Brain microvascular endothelial cell (primary cell): ENCODE results near the gene USP32.
A peak's percentile ranks its signal among the peaks of the same experiment; 100 is the strongest.
"Not testable (repeated sequence)": the region's sequence is repeated elsewhere in the genome, so short reads cannot be mapped to it uniquely, and the experiment has no call there.

ENCODE experiments used
- DNase-seq: peaks from one replicate; pipeline ENCODE4 v3.0.0-alpha.2; 2020
- H3K27ac ChIP-seq: fragments of 250-450 bp; sonication (Bioruptor Pico); 2 replicates; pipeline ENCODE4 v1.5.1; 2020; ENCODE audit warnings: mild to moderate bottlenecking, moderate library complexity
- H3K27me3 ChIP-seq: fragments of 250-450 bp; sonication (Bioruptor Pico); replicated peaks from 2 replicates; pipeline ENCODE4 v1.5.1; 2020; ENCODE audit warnings: mild to moderate bottlenecking
- H3K36me3 ChIP-seq: fragments of 250-450 bp; sonication (Bioruptor Pico); replicated peaks from 2 replicates; pipeline ENCODE4 v1.5.1; 2020; ENCODE audit warnings: mild to moderate bottlenecking
- H3K4me3 ChIP-seq: 2 replicates; pipeline ENCODE4 v1.5.1; 2011; ENCODE audit warnings: low read depth, mild to moderate bottlenecking, control low read depth, low read length, moderate library complexity
- CTCF ChIP-seq: IDR thresholded peaks from 2 replicates; pipeline ENCODE4 v1.5.1; 2011; ENCODE audit warnings: low read depth, mild to moderate bottlenecking, moderate library complexity, low read length, control low read depth, inconsistent platforms; ENCODE audit errors: missing control alignments
- in situ Hi-C: cut with HindIII; loops from 2 replicates; pipeline ENCODE4 v1.10.0; 2017; ENCODE audit warnings: low sequenced_read_pairs, low pct_ligation_motif_present

The USP32 gene

GRCh38 chr17:60230358-60230757, 161.6 kb downstream of the USP32 start:
- in situ Hi-C loops = loop anchor here (25.0 kb wide), 1 partner anchor 182 kb away; the partner anchor contains the start of gene CHCT1
- DNase-seq = no peak
- TF ChIP-seq CTCF = no peak
- H3K4me3 ChIP-seq = no peak overlapping the region
- no peak overlapping the region for H3K27ac ChIP-seq
- no peaks in the 10 kb centered on the region for H3K27me3 ChIP-seq
- H3K36me3 ChIP-seq = peaks cover 3% of the 10 kb centered on the region

DNA sequence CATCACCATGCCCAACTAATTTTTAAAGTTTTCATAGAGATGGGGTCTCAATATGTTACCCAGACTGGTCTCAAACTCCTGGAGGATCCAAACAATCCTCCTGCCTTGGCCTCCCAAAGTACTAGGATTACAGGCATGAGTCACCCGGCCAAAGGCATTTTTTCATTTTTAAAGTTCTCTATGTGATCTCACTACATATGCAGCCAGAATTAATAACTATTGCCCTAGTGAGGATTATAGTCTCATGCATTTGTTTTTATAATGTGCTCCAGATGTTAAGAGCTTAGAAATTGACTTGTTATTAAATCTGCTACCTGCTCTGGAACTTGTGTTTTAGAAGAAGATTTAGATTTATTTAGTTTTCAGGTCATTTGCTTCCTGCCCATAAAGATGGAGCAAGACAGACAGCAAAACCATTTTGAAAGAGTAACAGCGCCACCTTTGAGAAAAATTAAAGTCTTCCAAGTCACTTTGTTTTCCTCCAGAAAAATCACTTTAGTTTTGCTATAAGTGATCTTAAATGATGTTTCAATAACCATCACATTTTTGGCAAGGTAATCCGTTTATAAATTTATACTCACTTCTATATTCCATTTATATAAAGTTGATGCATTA, 162.6 kb downstream of the USP32 start:
- Histone ChIP-seq H3K36me3 (peaks cover 10% of the 10 kb centered on the region), H3K27ac (no peak overlapping the region), H3K27me3 (no peaks in the 10 kb centered on the region), H3K4me3 (no peak overlapping the region)
- in situ Hi-C loops = loop anchor here (25.0 kb wide), 1 partner anchor 183 kb away; the partner anchor contains the start of gene CHCT1
- peak; percentile 6 for TF ChIP-seq CTCF
- DNase-seq = no peak

DNA sequence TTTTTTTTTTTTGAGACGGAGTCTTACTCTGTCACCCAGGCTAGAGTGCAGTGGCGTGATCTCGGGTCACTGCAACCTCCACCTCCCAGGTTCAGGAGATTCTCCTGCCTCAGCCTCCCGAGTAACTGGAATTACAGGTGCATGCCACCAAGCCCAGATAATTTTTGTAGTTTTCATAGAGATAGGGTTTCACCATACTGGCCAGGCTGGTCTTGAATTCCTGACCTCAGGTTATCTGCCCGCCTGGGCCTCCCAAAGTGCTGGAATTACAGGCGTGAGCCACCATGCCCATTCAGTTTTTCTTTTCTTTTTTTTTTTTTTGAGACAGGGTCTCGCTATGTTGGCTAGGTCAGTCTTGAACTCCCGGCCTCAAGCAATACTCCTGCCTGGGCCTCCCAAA, 164.7 kb downstream of the USP32 start:
- not testable (repeated sequence) for DNase-seq, H3K27ac ChIP-seq, H3K27me3 ChIP-seq, H3K4me3 ChIP-seq
- in situ Hi-C loops = loop anchor here (25.0 kb wide), 1 partner anchor 185 kb away; the partner anchor contains the start of gene CHCT1
- peaks cover 14% of the 10 kb centered on the region for H3K36me3 ChIP-seq

DNA sequence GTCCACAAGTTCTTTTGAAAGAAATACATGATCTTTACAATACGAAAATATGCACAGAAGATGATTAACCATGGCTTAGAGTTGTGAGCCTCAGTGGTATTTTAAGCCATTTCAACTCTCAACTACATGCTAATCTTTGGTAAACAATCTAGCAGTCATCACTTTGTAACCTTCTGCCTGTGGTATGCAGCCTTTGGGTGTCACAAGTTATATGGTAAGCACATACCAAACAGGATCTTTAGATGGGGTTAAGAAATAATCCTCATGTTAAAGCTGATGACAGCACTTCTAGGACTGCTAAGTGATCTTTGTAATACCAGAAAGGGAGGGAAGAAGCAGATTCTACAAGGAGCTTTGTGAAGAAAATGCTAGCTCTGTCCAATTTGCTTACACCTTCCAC, 167.9 kb downstream of the USP32 start:
- Histone ChIP-seq H3K36me3 (peaks cover 22% of the 10 kb centered on the region), H3K4me3 (no peak overlapping the region), H3K27me3 (no peaks in the 10 kb centered on the region), H3K27ac (no peak overlapping the region)
- no peak for DNase-seq
- no peak for TF ChIP-seq CTCF
- in situ Hi-C loops = no loop called here

- Histone ChIP-seq H3K36me3 (peaks cover 22% of the 10 kb centered on the region), H3K4me3 (no peak overlapping the region), H3K27me3 (no peaks in the 10 kb centered on the region), H3K27ac (no peak overlapping the region)
- TF ChIP-seq CTCF = no peak
- in situ Hi-C loops = no loop called here
- DNase-seq = no peak
Observed at GRCh38 chr17:60223456-60223855, 168.5 kb downstream of the USP32 start.

DNA sequence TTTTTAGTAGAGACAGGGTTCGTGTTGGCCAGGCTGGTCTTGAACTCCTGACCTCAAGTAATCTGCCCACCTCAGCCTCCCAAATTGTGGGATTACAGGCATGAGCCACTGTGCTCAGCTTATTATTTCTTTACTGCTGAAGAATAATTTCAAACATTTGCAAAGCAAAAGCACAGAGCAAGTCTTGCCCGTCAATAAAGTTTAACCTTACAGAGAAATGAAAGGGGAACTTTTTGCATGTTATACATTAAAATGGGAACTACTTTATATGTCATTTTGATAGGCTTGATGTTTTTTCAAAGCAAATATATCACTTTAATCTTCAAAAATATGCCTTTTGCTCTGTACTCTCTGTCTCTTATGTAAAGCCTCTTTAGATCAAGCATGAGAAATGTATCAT, 173.2 kb downstream of the USP32 start:
- DNase-seq, H3K27ac ChIP-seq, H3K4me3 ChIP-seq, in situ Hi-C loops, H3K27me3 ChIP-seq: not testable (repeated sequence)
- peaks cover 15% of the 10 kb centered on the region for H3K36me3 ChIP-seq

DNA sequence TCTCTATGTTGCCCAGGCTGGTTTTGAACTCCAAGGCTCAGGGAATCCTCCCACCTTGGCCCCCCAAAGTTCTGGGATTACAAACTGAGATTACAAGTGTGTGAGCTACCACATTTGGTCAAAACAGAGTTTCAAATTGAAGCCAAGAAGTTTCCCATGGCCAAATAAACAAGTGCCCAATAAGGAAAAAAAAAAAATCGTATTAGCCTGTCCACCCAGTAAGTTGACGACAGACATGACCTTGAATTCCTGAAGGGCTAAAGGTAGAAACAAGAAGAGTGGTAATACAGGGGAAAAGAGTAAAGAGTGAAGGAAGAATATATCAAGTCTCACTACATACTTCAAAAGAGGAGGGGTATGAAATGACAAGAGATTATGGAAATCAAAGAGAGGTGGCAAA, 176.0 kb downstream of the USP32 start:
- H3K27ac ChIP-seq = not testable (repeated sequence)

GRCh38 chr17:60211282-60211681, 180.7 kb downstream of the USP32 start:
- H3K27ac ChIP-seq, H3K4me3 ChIP-seq, DNase-seq, in situ Hi-C loops, H3K36me3 ChIP-seq, H3K27me3 ChIP-seq: not testable (repeated sequence)

More for the DNA sequence above, 176.0 kb downstream of the USP32 start:
- H3K4me3 ChIP-seq, H3K27me3 ChIP-seq, H3K36me3 ChIP-seq, in situ Hi-C loops, DNase-seq: not testable (repeated sequence)

DNA sequence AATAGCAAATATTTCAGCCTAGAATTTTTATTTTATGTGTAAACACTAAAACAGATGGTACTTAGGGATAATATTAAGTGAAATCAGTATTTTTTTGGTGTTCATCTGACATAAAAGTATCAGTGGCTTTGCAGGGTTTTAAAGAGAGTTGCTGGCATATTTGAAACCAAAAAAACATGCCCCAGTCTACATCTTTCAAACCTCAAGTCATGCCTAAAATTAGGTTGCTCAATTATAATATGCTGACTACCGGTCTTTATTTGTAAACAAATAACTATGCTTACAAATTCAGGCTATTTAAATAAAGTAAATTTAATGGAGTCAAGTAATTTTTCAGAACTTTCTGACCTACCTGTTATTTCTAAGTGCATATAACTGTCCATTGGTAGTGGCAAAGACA, 183.6 kb downstream of the USP32 start:
- H3K27me3 ChIP-seq, H3K27ac ChIP-seq, H3K36me3 ChIP-seq, in situ Hi-C loops, DNase-seq, H3K4me3 ChIP-seq: not testable (repeated sequence)

- H3K27me3 ChIP-seq, H3K4me3 ChIP-seq, H3K27ac ChIP-seq, H3K36me3 ChIP-seq, in situ Hi-C loops, DNase-seq: not testable (repeated sequence)
Observed at GRCh38 chr17:60205782-60206181, 186.2 kb downstream of the USP32 start.

DNA sequence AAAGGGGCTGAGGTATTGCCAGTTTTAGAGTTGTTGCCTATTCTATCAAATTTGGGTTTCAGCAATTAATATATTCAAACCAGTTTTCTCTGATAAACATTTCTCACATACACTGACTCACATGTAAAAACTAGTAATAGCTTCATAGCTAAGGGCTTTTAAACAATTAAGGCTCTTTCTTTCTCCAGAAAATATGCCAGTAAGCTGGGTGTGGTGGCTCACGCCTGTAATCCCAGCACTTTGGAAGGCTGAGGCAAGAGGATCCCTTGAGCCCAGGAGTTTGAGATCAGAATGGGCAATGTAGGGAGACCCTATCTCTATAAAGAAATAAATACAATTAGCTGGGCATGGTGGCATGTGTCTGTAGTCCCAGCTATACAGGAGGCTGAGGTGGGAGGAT, 193.3 kb downstream of the USP32 start:
- in situ Hi-C loops = not testable (repeated sequence)

More for the DNA sequence above, 193.3 kb downstream of the USP32 start:
- H3K36me3 ChIP-seq, DNase-seq, H3K27ac ChIP-seq, H3K27me3 ChIP-seq, H3K4me3 ChIP-seq: not testable (repeated sequence)
